Endothelial cell of umbilical vein (primary cell): ENCODE results near the gene HYDIN. TPM values are rescaled to one million over a fixed set of nuclear protein-coding genes. Genes with fewer than 3 reads are reported as not detected.

Experiments used
- BruUV-seq: library from RNA; stranded (reverse); fragments of 400-500 nt; replicated peaks from 2 replicates; lab custom pipeline; 2021; lab: Mats Ljungman, UMichigan
- CTCF ChIA-PET: fragments of 300-600, 350-600 bp; sonication (Branson Sonifier 250); formaldehyde crosslinking; loops from one replicate; lab custom pipeline; 2021; ENCODE audit warnings: antibody characterized with exemption, inconsistent platforms; lab: Charles Lee
- POLR2A ChIA-PET: fragments of 300-600, 350-600 bp; sonication (Branson Sonifier 250); formaldehyde crosslinking; loops from one replicate; lab custom pipeline; 2021; ENCODE audit warnings: antibody characterized with exemption, inconsistent platforms; lab: Charles Lee
- DNase-seq: peaks from one replicate; pipeline ENCODE4 v3.0.0-alpha.2; 2011; ENCODE audit warnings: low read depth, low spot score
- FAIRE-seq: peaks from 2 replicates; lab custom pipeline; 2011; peaks lifted over from hg19 to GRCh38; lab: Jason Lieb, UNC
- H2AFZ ChIP-seq: 2 replicates; pipeline ENCODE4 v1.6.0; 2012; ENCODE audit warnings: low read depth, low read length, control low read depth, inconsistent platforms
- H3K27ac ChIP-seq: 2 replicates; pipeline ENCODE4 v1.5.1; 2011; ENCODE audit warnings: low read depth, mild to moderate bottlenecking, control low read depth, low read length, moderate library complexity; ENCODE audit not compliant: insufficient read depth
- H3K27me3 ChIP-seq, 2 experiments: 2 replicates each; pipeline versions ENCODE4 v1.6.0 to v1.6.1; 2011; ENCODE audit warnings: low read length in 2 of 2, mixed read lengths in 1 of 2; ENCODE audit not compliant: control insufficient read depth in 2 of 2, insufficient read depth in 2 of 2
- H3K36me3 ChIP-seq, 2 experiments: 2 replicates in 1 of 2; 3 replicates in 1 of 2; pipeline ENCODE4 v1.5.1; 2011; ENCODE audit warnings: low read length in 2 of 2, mild to moderate bottlenecking in 1 of 2, moderate library complexity in 1 of 2; ENCODE audit not compliant: control insufficient read depth in 2 of 2, insufficient read depth in 2 of 2; ENCODE audit errors: extremely low read depth in 1 of 2
- H3K4me1 ChIP-seq: 3 replicates; pipeline ENCODE4 v1.5.1; 2011; ENCODE audit warnings: mild to moderate bottlenecking, low read length; ENCODE audit not compliant: control insufficient read depth, insufficient read depth; ENCODE audit errors: extremely low read depth
- H3K4me2 ChIP-seq: 2 replicates; pipeline ENCODE4 v1.6.1; 2011; ENCODE audit warnings: low read length, control low read depth, mixed read lengths; ENCODE audit not compliant: insufficient read depth
- H3K4me3 ChIP-seq, 3 experiments: fragments of 200-600 bp in 1 of 3; sonication (generic), shearing (Covaris generic) in 1 of 3; replicated peaks in 1 of 3; 2 replicates each; pipeline ENCODE4 v1.5.1; 2011 to 2016; ENCODE audit warnings: control low read depth in 3 of 3, low read length in 3 of 3, mild to moderate bottlenecking in 2 of 3, inconsistent platforms in 1 of 3, low read depth in 1 of 3, moderate library complexity in 1 of 3; ENCODE audit not compliant: insufficient read depth in 1 of 3
- H3K79me2 ChIP-seq: 2 replicates; pipeline ENCODE4 v1.6.0; 2012; ENCODE audit warnings: low read length, inconsistent platforms; ENCODE audit not compliant: control insufficient read depth, insufficient read depth
- H3K9ac ChIP-seq: replicated peaks from 2 replicates; pipeline ENCODE3; 2011; ENCODE audit warnings: low read length, control low read depth; ENCODE audit not compliant: insufficient read depth; ENCODE audit errors: extremely low read depth
- H3K9me1 ChIP-seq: replicated peaks from 3 replicates; pipeline ENCODE4 v1.6.0; 2011; ENCODE audit warnings: mild to moderate bottlenecking, low read length; ENCODE audit not compliant: control insufficient read depth, insufficient read depth; ENCODE audit errors: extremely low read depth
- H3K9me3 ChIP-seq: replicated peaks from 2 replicates; pipeline ENCODE4 v1.5.1; 2012; ENCODE audit warnings: low read length, inconsistent platforms; ENCODE audit not compliant: control insufficient read depth, insufficient read depth
- H4K20me1 ChIP-seq: replicated peaks from 2 replicates; pipeline ENCODE3; 2011; ENCODE audit warnings: mild to moderate bottlenecking, low read length; ENCODE audit not compliant: control insufficient read depth, insufficient read depth; ENCODE audit errors: extremely low read depth
- FOS ChIP-seq: IDR thresholded peaks from 2 replicates; pipeline ENCODE4 v1.6.1; 2011; ENCODE audit warnings: mild to moderate bottlenecking, low read length, moderate library complexity, borderline replicate concordance; ENCODE audit not compliant: insufficient read depth
- GATA2 ChIP-seq: IDR thresholded peaks from 2 replicates; pipeline ENCODE4 v1.7.0; 2011; ENCODE audit warnings: low read depth, mild to moderate bottlenecking, moderate library complexity, mixed read lengths, low read length; ENCODE audit not compliant: insufficient read length, insufficient read depth
- JUN ChIP-seq: IDR thresholded peaks from 2 replicates; pipeline ENCODE4 v1.6.1; 2011; ENCODE audit warnings: borderline replicate concordance, low read depth; ENCODE audit not compliant: insufficient read length, insufficient read depth
- MYC ChIP-seq: IDR thresholded peaks from one replicate; pipeline ENCODE4 v1.6.1; 2011; ENCODE audit warnings: mild to moderate bottlenecking, low read depth, low read length
- POLR2A ChIP-seq: IDR thresholded peaks from 2 replicates; pipeline ENCODE4 v1.6.1; 2012; ENCODE audit warnings: low read depth, mild to moderate bottlenecking, control low read depth, low read length
- POLR2AphosphoS5 ChIP-seq: IDR thresholded peaks from 2 replicates; pipeline ENCODE4 v1.6.1; 2012; ENCODE audit warnings: low read depth, mild to moderate bottlenecking, control low read depth, low read length, moderate library complexity; ENCODE audit not compliant: insufficient read depth
- dilution Hi-C: fragments of 300-500 bp; cut with MboI; formaldehyde crosslinking; loops from one replicate; pipeline ENCODE4 v1.15.0; 2019; ENCODE audit warnings: low sequenced_read_pairs; ENCODE audit not compliant: extremely low pct_ligation_motif_present
- intact Hi-C: fragments of 100-400 bp; cut with micrococcal nuclease; formaldehyde crosslinking; loops from one replicate; pipeline ENCODE4 v1.10.0; 2022
- polyA plus RNA-seq, 4 experiments: library from polyadenylated mRNA; depleted of rRNA in 3 of 4; stranded (reverse) in 3 of 4; unstranded in 1 of 4; fragments of >200 nt; gene quantifications; 2 replicates each; pipeline versions ENCODE4 v1.2.1 to v1.2.3, GENCODE V29; 2011 to 2012; ENCODE audit warnings: missing spikeins in 1 of 4
- total RNA-seq: library from RNA; stranded (reverse); gene quantifications from 2 replicates; pipeline ENCODE4 v1.2.3, GENCODE V29; 2021
- TF ChIP-seq, protein P1 (sequence below): IDR thresholded peaks from 2 replicates; pipeline ENCODE4 v1.6.1; 2011; ENCODE audit not compliant: insufficient read depth, insufficient read length
- TF ChIP-seq, protein P2 (sequence below), 2 donors: IDR thresholded peaks; 1 replicate in 1 of 2; 2 replicates in 1 of 2; pipeline ENCODE4 v1.5.1; 2011; ENCODE audit warnings: low read length in 2 of 2, mild to moderate bottlenecking in 2 of 2, moderate library complexity in 2 of 2, control low read depth in 1 of 2, inconsistent platforms in 1 of 2, low read depth in 1 of 2; ENCODE audit not compliant: insufficient read depth in 1 of 2; ENCODE audit errors: extremely low read depth in 1 of 2

HYDIN gene
- total and polyA plus RNA-seq, 2 donors (not counting 3 experiments of a cell fraction or from before 2014, with no cell fraction given) = not detected

DNA sequence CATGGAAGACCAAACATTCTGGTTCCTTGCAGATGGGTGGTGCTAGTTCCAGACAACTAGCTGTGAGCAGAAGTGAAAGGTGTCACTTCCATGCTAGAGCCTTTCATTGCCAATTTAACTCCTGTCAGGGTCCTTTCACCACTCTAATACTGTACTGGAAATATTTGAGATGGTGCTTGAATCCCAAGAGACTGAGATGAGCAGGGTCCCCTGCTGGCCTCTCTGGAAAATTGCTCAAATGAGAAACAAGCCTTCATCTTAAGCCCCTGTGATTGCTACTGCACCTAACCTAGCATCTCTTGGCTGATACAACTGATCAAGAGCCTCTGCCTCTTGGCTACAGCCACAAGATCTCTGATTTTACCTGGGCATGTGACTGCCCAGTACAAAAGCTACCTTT, 422.2 kb downstream of the HYDIN start:
- H2AFZ ChIP-seq = no peak overlapping the region
- peaks cover 0 to 3% of the 10 kb centered on the region in 2 experiments for H3K27me3 ChIP-seq
- H3K27ac ChIP-seq = no peak overlapping the region
- H3K36me3 ChIP-seq = no peaks in the 10 kb centered on the region
- intact Hi-C loops = no loop called here
- peaks cover 17% of the 10 kb centered on the region for H3K4me1 ChIP-seq
- dilution Hi-C loops = no loop called here
- no peaks in the 10 kb centered on the region for H3K9me3 ChIP-seq
- H3K79me2 ChIP-seq = no peaks in the 10 kb centered on the region
- no TSS peak for BruUV-seq
- no peak overlapping the region for H3K4me2 ChIP-seq
- no peak for DNase-seq
- H4K20me1 ChIP-seq = no peaks in the 10 kb centered on the region
- no peak overlapping the region for H3K9ac ChIP-seq
- CTCF ChIA-PET = interaction anchor here (1.1 kb wide), 1 partner anchor 37 kb away, joined by 3 read pairs; no protein-coding TSS in a partner anchor
- TF ChIP-seq, protein P1, sequence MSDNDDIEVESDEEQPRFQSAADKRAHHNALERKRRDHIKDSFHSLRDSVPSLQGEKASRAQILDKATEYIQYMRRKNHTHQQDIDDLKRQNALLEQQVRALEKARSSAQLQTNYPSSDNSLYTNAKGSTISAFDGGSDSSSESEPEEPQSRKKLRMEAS = no peak
- TF ChIP-seq, protein P2, sequence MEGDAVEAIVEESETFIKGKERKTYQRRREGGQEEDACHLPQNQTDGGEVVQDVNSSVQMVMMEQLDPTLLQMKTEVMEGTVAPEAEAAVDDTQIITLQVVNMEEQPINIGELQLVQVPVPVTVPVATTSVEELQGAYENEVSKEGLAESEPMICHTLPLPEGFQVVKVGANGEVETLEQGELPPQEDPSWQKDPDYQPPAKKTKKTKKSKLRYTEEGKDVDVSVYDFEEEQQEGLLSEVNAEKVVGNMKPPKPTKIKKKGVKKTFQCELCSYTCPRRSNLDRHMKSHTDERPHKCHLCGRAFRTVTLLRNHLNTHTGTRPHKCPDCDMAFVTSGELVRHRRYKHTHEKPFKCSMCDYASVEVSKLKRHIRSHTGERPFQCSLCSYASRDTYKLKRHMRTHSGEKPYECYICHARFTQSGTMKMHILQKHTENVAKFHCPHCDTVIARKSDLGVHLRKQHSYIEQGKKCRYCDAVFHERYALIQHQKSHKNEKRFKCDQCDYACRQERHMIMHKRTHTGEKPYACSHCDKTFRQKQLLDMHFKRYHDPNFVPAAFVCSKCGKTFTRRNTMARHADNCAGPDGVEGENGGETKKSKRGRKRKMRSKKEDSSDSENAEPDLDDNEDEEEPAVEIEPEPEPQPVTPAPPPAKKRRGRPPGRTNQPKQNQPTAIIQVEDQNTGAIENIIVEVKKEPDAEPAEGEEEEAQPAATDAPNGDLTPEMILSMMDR (IDR thresholded peaks at IDR 0.05; ENCODE audit: extremely low read depth in 1 of 2, insufficient read depth in 1 of 2, low read depth in 1 of 2, low read length in 2 of 2) = peak in 1 of 2 donors; percentile 15
- TF ChIP-seq POLR2AphosphoS5 = no peak
- H3K4me3 ChIP-seq = no peak overlapping the region
- no peak for FAIRE-seq
- POLR2A ChIA-PET = no interaction called here
- no peaks in the 10 kb centered on the region for H3K9me1 ChIP-seq

DNA sequence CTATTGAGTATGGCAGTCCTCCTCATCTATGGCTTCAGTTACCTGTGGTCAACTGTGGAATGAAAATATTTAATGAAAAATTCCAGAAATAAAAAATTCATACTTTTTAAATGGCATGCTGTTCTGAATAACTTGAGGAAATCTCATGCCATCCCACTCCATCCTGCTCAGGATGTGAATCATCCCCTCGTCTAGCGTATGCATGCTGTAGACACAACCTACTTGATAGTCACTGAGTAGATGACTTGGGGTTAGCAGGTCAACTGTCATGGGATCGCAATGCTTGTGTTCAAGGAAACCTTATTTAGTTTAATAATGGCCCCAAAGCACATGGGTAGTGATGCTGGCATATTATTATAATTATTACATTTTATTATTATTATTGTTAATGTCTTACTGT, 424.7 kb downstream of the HYDIN start:
- BruUV-seq = no TSS peak
- intact Hi-C loops = no loop called here
- no peak overlapping the region for H3K9ac ChIP-seq

More for the DNA sequence above, 424.7 kb downstream of the HYDIN start:
- H3K36me3 ChIP-seq = no peaks in the 10 kb centered on the region
- DNase-seq = peak; percentile 55
- no peak overlapping the region for H3K4me3 ChIP-seq
- no peak for TF ChIP-seq GATA2
- TF ChIP-seq POLR2AphosphoS5 = peak; percentile 36
- no peak for TF ChIP-seq MYC
- no peak for TF ChIP-seq POLR2A
- TF ChIP-seq, protein P1 = no peak
- peak; percentile 81 for TF ChIP-seq FOS
- peak; percentile 59 for TF ChIP-seq JUN
- no peaks in the 10 kb centered on the region for H3K9me1 ChIP-seq
- H3K4me1 ChIP-seq = peaks cover 20% of the 10 kb centered on the region
- peak; percentile 89 for FAIRE-seq
- H3K9me3 ChIP-seq = no peaks in the 10 kb centered on the region
- peaks cover 0 to 3% of the 10 kb centered on the region in 2 experiments for H3K27me3 ChIP-seq
- dilution Hi-C loops = no loop called here
- POLR2A ChIA-PET = no interaction called here
- H3K4me2 ChIP-seq = peak overlapping the region; percentile 16
- H3K79me2 ChIP-seq = no peaks in the 10 kb centered on the region
- H3K27ac ChIP-seq = peak overlapping the region; percentile 55
- no peak overlapping the region for H2AFZ ChIP-seq
- CTCF ChIA-PET = no interaction called here
- no peaks in the 10 kb centered on the region for H4K20me1 ChIP-seq
